GM12865 (cell line): ENCODE results near the gene TVP23C.
A peak's percentile ranks its signal among the peaks of the same experiment; 100 is the strongest.

Experiments used
- DNase-seq: peaks from one replicate; pipeline ENCODE4 v3.0.0; 2010; ENCODE audit warnings: low read depth
- H3K4me3 ChIP-seq: 2 replicates; pipeline ENCODE4 v1.5.1; 2011; ENCODE audit warnings: mild to moderate bottlenecking, low read depth, low read length, control low read depth
- CTCF ChIP-seq: IDR thresholded peaks from 2 replicates; pipeline ENCODE4 v1.5.1; 2011; ENCODE audit warnings: low read length, control low read depth, low read depth, inconsistent platforms; ENCODE audit not compliant: insufficient read depth; ENCODE audit errors: missing control alignments

The TVP23C gene

GRCh38 chr17:15498107-15498506 is 65.2 kb downstream of the TVP23C start:
- no peak for TF ChIP-seq CTCF
- DNase-seq, result peak; percentile 5
- no peak overlapping the region for H3K4me3 ChIP-seq

- no peak for TF ChIP-seq CTCF
- DNase-seq, result no peak
- no peak overlapping the region for H3K4me3 ChIP-seq
Observed at GRCh38 chr17:15496735-15497670, 66.3 kb downstream of the TVP23C start.

GRCh38 chr17:15494821-15495220 is 68.5 kb downstream of the TVP23C start:
- no peak for DNase-seq
- H3K4me3 ChIP-seq, result no peak overlapping the region
- TF ChIP-seq CTCF, result no peak

- no peak for TF ChIP-seq CTCF
- DNase-seq, result no peak
Observed at GRCh38 chr17:15493693-15494035, 69.6 kb downstream of the TVP23C start.

GRCh38 chr17:15492791-15493692 is 70.2 kb downstream of the TVP23C start:
- H3K4me3 ChIP-seq, result no peak overlapping the region
- no peak for DNase-seq
- TF ChIP-seq CTCF, result no peak

More at GRCh38 chr17:15493693-15494035, 69.6 kb downstream of the TVP23C start:
- no peak overlapping the region for H3K4me3 ChIP-seq

- TF ChIP-seq CTCF, result no peak
- H3K4me3 ChIP-seq, result no peak overlapping the region
- no peak for DNase-seq
Observed at GRCh38 chr17:15492186-15492585, 71.1 kb downstream of the TVP23C start.
